ENCODE results near the gene MAP3K2.

DNA sequence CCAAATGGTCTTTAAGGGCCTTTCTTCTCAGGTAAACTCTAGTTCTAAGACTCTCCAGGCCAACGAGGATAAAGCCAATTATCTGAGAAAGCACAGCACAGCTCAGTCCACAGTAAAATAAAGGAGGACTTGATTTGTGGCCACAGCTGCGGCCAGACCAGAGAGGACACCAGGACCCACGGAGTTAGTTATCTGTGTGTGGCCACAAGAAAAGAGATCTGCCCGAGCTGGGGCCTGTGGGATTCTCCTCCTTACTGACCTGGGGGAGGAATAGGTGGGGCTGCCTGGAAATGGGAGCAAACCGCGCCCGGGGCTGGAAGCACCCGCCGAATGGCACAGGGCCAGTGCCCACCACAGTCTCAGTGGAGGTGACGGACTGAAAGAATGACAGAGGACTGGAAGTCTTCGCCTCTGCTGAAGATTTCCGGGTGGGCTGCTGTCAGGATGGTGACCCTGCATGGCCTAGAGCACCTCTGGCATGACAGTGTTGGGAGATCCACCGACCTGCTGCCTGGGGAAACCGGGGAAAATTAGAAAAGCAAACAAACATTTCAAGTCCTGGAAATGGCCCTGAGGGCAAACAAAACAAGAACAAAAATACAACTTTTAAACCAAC, 43.7 kb upstream of the MAP3K2 start:
- TF ChIP-seq SMC3 (IDR thresholded peaks at IDR 0.05; ENCODE audit: low read depth, low read length) (no peak), POLR2A (IDR thresholded peaks at IDR 0.05; ENCODE audit: low read depth, low read length) (no peak)
- TF ChIP-seq, protein P1, sequence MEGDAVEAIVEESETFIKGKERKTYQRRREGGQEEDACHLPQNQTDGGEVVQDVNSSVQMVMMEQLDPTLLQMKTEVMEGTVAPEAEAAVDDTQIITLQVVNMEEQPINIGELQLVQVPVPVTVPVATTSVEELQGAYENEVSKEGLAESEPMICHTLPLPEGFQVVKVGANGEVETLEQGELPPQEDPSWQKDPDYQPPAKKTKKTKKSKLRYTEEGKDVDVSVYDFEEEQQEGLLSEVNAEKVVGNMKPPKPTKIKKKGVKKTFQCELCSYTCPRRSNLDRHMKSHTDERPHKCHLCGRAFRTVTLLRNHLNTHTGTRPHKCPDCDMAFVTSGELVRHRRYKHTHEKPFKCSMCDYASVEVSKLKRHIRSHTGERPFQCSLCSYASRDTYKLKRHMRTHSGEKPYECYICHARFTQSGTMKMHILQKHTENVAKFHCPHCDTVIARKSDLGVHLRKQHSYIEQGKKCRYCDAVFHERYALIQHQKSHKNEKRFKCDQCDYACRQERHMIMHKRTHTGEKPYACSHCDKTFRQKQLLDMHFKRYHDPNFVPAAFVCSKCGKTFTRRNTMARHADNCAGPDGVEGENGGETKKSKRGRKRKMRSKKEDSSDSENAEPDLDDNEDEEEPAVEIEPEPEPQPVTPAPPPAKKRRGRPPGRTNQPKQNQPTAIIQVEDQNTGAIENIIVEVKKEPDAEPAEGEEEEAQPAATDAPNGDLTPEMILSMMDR (conservative IDR thresholded peaks at IDR 0.05; ENCODE audit: low read depth, low read length), result no peak
